Neural progenitor cell (in vitro differentiated cells): ENCODE data around the gene CDK18. TPM values are rescaled to one million over a fixed set of nuclear protein-coding genes. Genes with fewer than 3 reads are reported as not detected.
A peak's percentile ranks its signal among the peaks of the same experiment; 100 is the strongest.

Experiments used
- DNase-seq: peaks from one replicate; pipeline ENCODE4 v3.0.0-alpha.2; 2016; ENCODE audit warnings: low spot score
- H2AFZ ChIP-seq: fragments of 200-600 bp; sonication (generic); replicated peaks from 2 replicates; pipeline ENCODE4 v1.6.1; 2016; ENCODE audit warnings: antibody characterized with exemption
- H3F3A ChIP-seq: fragments of 200-600 bp; sonication (generic); 2 replicates; pipeline ENCODE4 v1.6.1; 2016; ENCODE audit warnings: antibody characterized with exemption, low read depth
- H3K27ac ChIP-seq: fragments of 200-600 bp; sonication (generic); 2 replicates; pipeline ENCODE4 v1.5.1; 2016; ENCODE audit warnings: mild to moderate bottlenecking
- H3K27me3 ChIP-seq: fragments of 200-600 bp; sonication (generic); 2 replicates; pipeline ENCODE4 v1.6.1; 2016; ENCODE audit warnings: mild to moderate bottlenecking, moderate library complexity
- H3K36me3 ChIP-seq: fragments of 200-600 bp; sonication (generic); 2 replicates; pipeline ENCODE4 v1.5.1; 2016
- H3K4me1 ChIP-seq: fragments of 200-600 bp; sonication (generic); 2 replicates; pipeline ENCODE4 v1.6.1; 2016; ENCODE audit warnings: mixed run types
- H3K4me2 ChIP-seq: fragments of 200-600 bp; sonication (generic); 2 replicates; pipeline ENCODE4 v1.6.1; 2016
- H3K4me3 ChIP-seq: fragments of 200-600 bp; sonication (generic); 2 replicates; pipeline ENCODE4 v1.5.1; 2016
- H3K79me2 ChIP-seq: fragments of 200-600 bp; sonication (generic); 2 replicates; pipeline ENCODE4 v1.6.1; 2016; ENCODE audit warnings: low read depth
- H3K9ac ChIP-seq: fragments of 200-600 bp; sonication (generic); 2 replicates; pipeline ENCODE4 v1.6.1; 2016
- H3K9me3 ChIP-seq: fragments of 200-600 bp; sonication (generic); 2 replicates; pipeline ENCODE4 v1.5.1; 2016; ENCODE audit warnings: low read depth
- H4K20me1 ChIP-seq: fragments of 200-600 bp; sonication (generic); 2 replicates; pipeline ENCODE4 v1.6.1; 2016; ENCODE audit warnings: low read depth
- H3K27ac Mint-ChIP-seq: 3 replicates; pipeline ENCODE4 v1.8.0; 2021; ENCODE audit warnings: mixed read lengths
- H3K27me3 Mint-ChIP-seq: 2 replicates; pipeline ENCODE4 v1.8.0; 2022; ENCODE audit warnings: low read depth, mild to moderate bottlenecking, inconsistent platforms, moderate library complexity, mixed read lengths; ENCODE audit not compliant: insufficient read depth
- H3K36me3 Mint-ChIP-seq: 3 replicates; pipeline ENCODE4 v1.8.0; 2021; ENCODE audit warnings: mixed read lengths
- H3K4me1 Mint-ChIP-seq: 3 replicates; pipeline ENCODE4 v1.8.0; 2021; ENCODE audit warnings: mixed read lengths
- H3K4me3 Mint-ChIP-seq: 3 replicates; pipeline ENCODE4 v1.8.0; 2021; ENCODE audit warnings: mild to moderate bottlenecking, moderate library complexity, mixed read lengths
- H3K9me3 Mint-ChIP-seq: 3 replicates; pipeline ENCODE4 v1.8.0; 2020; ENCODE audit warnings: mixed read lengths
- CTCF ChIP-seq: fragments of 200-600 bp; sonication (generic); IDR thresholded peaks from 2 replicates; pipeline ENCODE4 v1.5.1; 2017; ENCODE audit warnings: antibody characterized with exemption, mild to moderate bottlenecking
- EZH2 ChIP-seq: fragments of 200-600 bp; sonication (generic); IDR thresholded peaks from 2 replicates; pipeline ENCODE4 v1.6.1; 2017; ENCODE audit warnings: antibody characterized with exemption, mild to moderate bottlenecking, moderate library complexity
- EZH2phosphoT487 ChIP-seq: fragments of 200-600 bp; sonication (generic); IDR thresholded peaks from 2 replicates; pipeline ENCODE4 v1.6.1; 2017; ENCODE audit warnings: antibody characterized with exemption
- total RNA-seq: library from RNA; depleted of rRNA; stranded (reverse); fragments of >200 nt; gene quantifications from 2 replicates; pipeline ENCODE4 v1.2.3, GENCODE V29; 2015; ENCODE audit warnings: low replicate concordance

CDK18 gene
- total RNA-seq, 1 donor from 2014 or later, result 14.1 TPM

DNA sequence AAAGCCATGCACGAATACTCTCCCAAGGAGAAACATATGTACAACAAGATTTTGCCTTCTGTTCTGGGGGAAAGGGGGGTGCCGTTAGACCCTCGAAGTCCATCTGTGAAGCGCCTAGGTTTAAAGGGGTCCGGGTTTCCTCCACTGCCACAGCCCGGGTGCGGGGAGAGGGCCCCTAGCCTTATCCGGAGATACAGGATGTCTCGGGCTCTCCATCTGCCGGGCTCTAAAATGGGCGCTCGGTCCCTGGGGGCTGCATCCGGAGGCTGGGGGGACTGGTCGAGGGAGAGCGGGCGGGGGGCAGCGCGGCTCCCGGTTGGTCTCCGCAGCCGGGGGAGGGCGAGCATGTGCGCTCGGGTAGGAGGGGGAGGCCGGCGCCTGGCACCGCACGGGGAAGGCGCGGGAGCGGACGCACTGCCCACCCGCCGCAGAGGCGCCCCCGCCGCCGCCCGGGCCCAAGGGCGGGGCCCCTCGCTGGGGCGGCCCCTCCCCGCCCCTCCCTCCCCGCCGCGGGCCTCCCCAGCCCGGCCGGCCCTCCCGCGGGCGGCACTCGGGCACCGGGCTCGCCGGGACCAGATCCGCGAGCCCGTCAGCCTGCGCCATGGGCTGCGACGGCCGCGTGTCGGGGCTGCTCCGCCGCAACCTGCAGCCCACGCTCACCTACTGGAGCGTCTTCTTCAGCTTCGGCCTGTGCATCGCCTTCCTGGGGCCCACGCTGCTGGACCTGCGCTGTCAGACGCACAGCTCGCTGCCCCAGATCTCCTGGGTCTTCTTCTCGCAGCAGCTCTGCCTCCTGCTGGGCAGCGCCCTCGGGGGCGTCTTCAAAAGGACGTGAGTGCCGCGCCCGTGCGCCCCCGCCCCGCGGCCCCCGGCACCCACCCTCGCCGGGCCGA lies 64.2 kb downstream of the CDK18 start:
- H3F3A ChIP-seq, result peaks cover 20% of the 10 kb centered on the region
- no peaks in the 10 kb centered on the region for H3K36me3 ChIP-seq
- peak overlapping the region; percentile 53 for H3K4me3 ChIP-seq
- Mint-ChIP-seq H3K27ac (no peak overlapping the region), H3K4me3 (peak overlapping the region; percentile 79), H3K36me3 (no peaks in the 10 kb centered on the region), H3K4me1 (peaks cover 9% of the 10 kb centered on the region), H3K9me3 (no peaks in the 10 kb centered on the region), H3K27me3 (peaks cover 49% of the 10 kb centered on the region)
- H3K27ac ChIP-seq, result no peak overlapping the region
- peak overlapping the region; percentile 88 for H3K4me2 ChIP-seq
- H3K79me2 ChIP-seq, result no peaks in the 10 kb centered on the region
- TF ChIP-seq EZH2phosphoT487, result no peak
- peak; percentile 73 for TF ChIP-seq EZH2
- no peak for TF ChIP-seq CTCF
- H3K9ac ChIP-seq, result no peak overlapping the region
- peak; percentile 42 for DNase-seq
- peaks cover 80% of the 10 kb centered on the region for H3K27me3 ChIP-seq
- H4K20me1 ChIP-seq, result peaks cover 5% of the 10 kb centered on the region
- no peaks in the 10 kb centered on the region for H3K9me3 ChIP-seq
- H3K4me1 ChIP-seq, result peaks cover 15% of the 10 kb centered on the region
- no peak overlapping the region for H2AFZ ChIP-seq

DNA sequence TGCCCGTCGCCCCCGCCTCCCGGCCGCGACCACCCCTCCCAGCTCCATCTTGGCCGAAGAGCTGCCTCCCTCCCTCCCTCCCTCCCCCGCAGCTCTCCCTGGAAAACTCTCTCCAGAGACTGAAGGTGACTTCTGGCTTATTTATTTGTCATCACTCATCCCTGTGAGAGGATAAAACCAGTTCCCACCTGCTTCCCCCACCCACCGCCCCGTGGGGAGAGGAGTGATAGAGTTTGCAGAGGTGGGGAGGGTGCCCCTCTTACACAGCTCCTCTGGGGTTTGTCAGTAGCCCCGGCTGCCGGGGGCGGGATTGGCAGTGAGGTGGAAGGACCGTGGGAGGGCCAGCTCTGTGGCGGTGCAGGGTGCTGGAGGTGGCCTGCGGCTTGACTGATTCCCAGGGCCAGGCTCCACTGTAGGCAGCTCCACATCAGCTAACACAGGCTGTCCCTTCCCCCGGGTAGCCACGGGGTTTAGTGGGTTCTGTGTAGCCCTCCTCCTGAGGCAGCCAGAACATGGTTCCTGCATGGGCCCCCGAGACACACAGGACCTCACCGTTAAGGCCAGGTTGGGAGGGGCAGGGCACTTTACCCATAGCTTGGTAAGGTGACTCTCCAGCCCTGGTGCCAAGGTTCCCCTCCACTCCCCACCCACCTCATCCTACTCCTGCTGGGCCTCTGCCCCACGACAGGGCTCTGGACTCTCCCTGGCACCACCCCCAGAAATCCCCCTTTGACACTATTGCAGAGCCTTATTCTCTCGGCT lies 65.1 kb downstream of the CDK18 start:
- Histone ChIP-seq H4K20me1 (peaks cover 5% of the 10 kb centered on the region), H3K4me2 (peak overlapping the region; percentile 88), H2AFZ (no peak overlapping the region), H3K9me3 (no peaks in the 10 kb centered on the region), H3K27me3 (peaks cover 85% of the 10 kb centered on the region), H3K9ac (no peak overlapping the region), H3K36me3 (no peaks in the 10 kb centered on the region), H3K27ac (no peak overlapping the region), H3K79me2 (no peaks in the 10 kb centered on the region), H3K4me3 (peak overlapping the region; percentile 53), H3F3A (peaks cover 20% of the 10 kb centered on the region), H3K4me1 (peaks cover 15% of the 10 kb centered on the region)
- no peaks in the 10 kb centered on the region for H3K9me3 Mint-ChIP-seq
- H3K27me3 Mint-ChIP-seq, result peaks cover 48% of the 10 kb centered on the region
- peaks cover 6% of the 10 kb centered on the region for H3K4me1 Mint-ChIP-seq
- H3K4me3 Mint-ChIP-seq, result peak overlapping the region; percentile 75
- TF ChIP-seq EZH2phosphoT487 (no peak), CTCF (no peak), EZH2 (peak; percentile 31)
- H3K27ac Mint-ChIP-seq, result no peak overlapping the region
- DNase-seq, result no peak
- no peaks in the 10 kb centered on the region for H3K36me3 Mint-ChIP-seq

- no peaks in the 10 kb centered on the region for H3K79me2 ChIP-seq
- peaks cover 20% of the 10 kb centered on the region for H3F3A ChIP-seq
- no peak overlapping the region for H2AFZ ChIP-seq
- H3K4me3 ChIP-seq, result no peak overlapping the region
- no peak for DNase-seq
- H3K27ac Mint-ChIP-seq, result no peak overlapping the region
- H3K36me3 Mint-ChIP-seq, result no peaks in the 10 kb centered on the region
- H3K4me1 ChIP-seq, result peaks cover 15% of the 10 kb centered on the region
- peak overlapping the region; percentile 88 for H3K4me2 ChIP-seq
- no peak overlapping the region for H3K9ac ChIP-seq
- peaks cover 5% of the 10 kb centered on the region for H4K20me1 ChIP-seq
- peak overlapping the region; percentile 75 for H3K4me3 Mint-ChIP-seq
- no peaks in the 10 kb centered on the region for H3K36me3 ChIP-seq
- peaks cover 86% of the 10 kb centered on the region for H3K27me3 ChIP-seq
- H3K9me3 Mint-ChIP-seq, result no peaks in the 10 kb centered on the region
- TF ChIP-seq CTCF (no peak), EZH2phosphoT487 (no peak), EZH2 (no peak)
- no peak overlapping the region for H3K27ac ChIP-seq
- peaks cover 6% of the 10 kb centered on the region for H3K4me1 Mint-ChIP-seq
- peaks cover 46% of the 10 kb centered on the region for H3K27me3 Mint-ChIP-seq
- no peaks in the 10 kb centered on the region for H3K9me3 ChIP-seq
Measured at GRCh38 chr1:205570173-205570501, 65.7 kb downstream of the CDK18 start.
